Fibroblast of peridontal ligament (primary cell): ENCODE measurements around the gene METTL6.
"Not testable (repeated sequence)": the region's sequence is repeated elsewhere in the genome, so short reads cannot be mapped to it uniquely, and the experiment has no call there.

Experiments
- DNase-seq: peaks from one replicate; pipeline ENCODE4 v3.0.0-alpha.2; 2010; ENCODE audit errors: extremely low read depth

METTL6 gene

GRCh38 chr3:15403495-15403894 lies 23.8 kb downstream of the METTL6 start:
- peak; percentile 72 for DNase-seq

- no peak for DNase-seq
These were observed 25.4 kb downstream of the METTL6 start for GRCh38 chr3:15401936-15402335.

GRCh38 chr3:15399970-15400369 lies 27.4 kb downstream of the METTL6 start:
- no peak for DNase-seq

- peak; percentile 27 for DNase-seq
These were observed 28.6 kb downstream of the METTL6 start for GRCh38 chr3:15398731-15399133.

GRCh38 chr3:15393252-15393651 lies 34.1 kb downstream of the METTL6 start:
- not testable (repeated sequence) for DNase-seq

- DNase-seq: no peak
These were observed 36.3 kb downstream of the METTL6 start for GRCh38 chr3:15391007-15391406.

GRCh38 chr3:15390460-15390859 lies 36.9 kb downstream of the METTL6 start:
- no peak for DNase-seq

GRCh38 chr3:15388335-15388734 lies 39.0 kb downstream of the METTL6 start:
- DNase-seq: not testable (repeated sequence)

GRCh38 chr3:15387735-15388134 lies 39.6 kb downstream of the METTL6 start:
- no peak for DNase-seq

- DNase-seq: peak; percentile 30
These were observed 40.2 kb downstream of the METTL6 start for GRCh38 chr3:15387171-15387581.

- not testable (repeated sequence) for DNase-seq
These were observed 40.7 kb downstream of the METTL6 start for GRCh38 chr3:15386654-15386955.

GRCh38 chr3:15385901-15386653 lies 41.3 kb downstream of the METTL6 start:
- no peak for DNase-seq

- DNase-seq: not testable (repeated sequence)
These were observed 42.1 kb downstream of the METTL6 start for GRCh38 chr3:15385238-15385695.

GRCh38 chr3:15384510-15385237 lies 42.7 kb downstream of the METTL6 start:
- no peak for DNase-seq

- peak; percentile 37 for DNase-seq
These were observed 44.9 kb downstream of the METTL6 start for GRCh38 chr3:15382405-15382923.

- DNase-seq: no peak
These were observed 46.1 kb downstream of the METTL6 start for GRCh38 chr3:15380980-15381890.

- DNase-seq: peak; percentile 96
These were observed 49.2 kb downstream of the METTL6 start for GRCh38 chr3:15377961-15378791.

- no peak for DNase-seq
These were observed 51.8 kb downstream of the METTL6 start for GRCh38 chr3:15375461-15376000.

GRCh38 chr3:15372918-15373317 lies 54.4 kb downstream of the METTL6 start:
- no peak for DNase-seq

- DNase-seq: peak; percentile 56
These were observed 58.7 kb downstream of the METTL6 start for GRCh38 chr3:15368561-15369135.
